Cardiac fibroblast (primary cell): Measurements from ENCODE around the gene ACOT7.

Source experiments
- DNase-seq, 2 donors: peaks; one replicate each; pipeline versions ENCODE4 v3.0.0 to v3.0.0-alpha.2; 2010; ENCODE audit warnings: low read depth in 2 of 2
- H3K4me3 ChIP-seq, 2 donors: replicated peaks in 1 of 2; 1 replicate in 1 of 2; 2 replicates in 1 of 2; pipeline ENCODE4 v1.5.1; 2011; ENCODE audit warnings: low read depth in 2 of 2, low read length in 2 of 2, mild to moderate bottlenecking in 2 of 2, moderate library complexity in 1 of 2
- CTCF ChIP-seq: IDR thresholded peaks from one replicate; pipeline ENCODE4 v1.5.1; 2011; ENCODE audit warnings: low read depth, mild to moderate bottlenecking, low read length, inconsistent platforms

The ACOT7 gene

GRCh38 chr1:6275826-6276782 lies 117.5 kb downstream of the ACOT7 start:
- peak; percentile 78 to 84 for DNase-seq
- TF ChIP-seq CTCF, result no peak
- H3K4me3 ChIP-seq, result no peak overlapping the region

- H3K4me3 ChIP-seq, result no peak overlapping the region
- DNase-seq, result no peak
- TF ChIP-seq CTCF, result no peak
Measured at GRCh38 chr1:6274622-6275139, 118.9 kb downstream of the ACOT7 start.

GRCh38 chr1:6274102-6274501 lies 119.5 kb downstream of the ACOT7 start:
- no peak overlapping the region for H3K4me3 ChIP-seq
- DNase-seq, result no peak
- TF ChIP-seq CTCF, result no peak

GRCh38 chr1:6273380-6273891 lies 120.1 kb downstream of the ACOT7 start:
- H3K4me3 ChIP-seq, result no peak overlapping the region
- TF ChIP-seq CTCF, result no peak
- DNase-seq, result peak; percentile 37 to 39

- no peak overlapping the region for H3K4me3 ChIP-seq
- DNase-seq, result no peak
- no peak for TF ChIP-seq CTCF
Measured at GRCh38 chr1:6272868-6273267, 120.7 kb downstream of the ACOT7 start.

GRCh38 chr1:6272452-6272851 lies 121.1 kb downstream of the ACOT7 start:
- TF ChIP-seq CTCF, result no peak
- no peak for DNase-seq
- H3K4me3 ChIP-seq, result no peak overlapping the region
